ENCODE measurements around the gene PIP5KL1.

PIP5KL1 gene, protein sequence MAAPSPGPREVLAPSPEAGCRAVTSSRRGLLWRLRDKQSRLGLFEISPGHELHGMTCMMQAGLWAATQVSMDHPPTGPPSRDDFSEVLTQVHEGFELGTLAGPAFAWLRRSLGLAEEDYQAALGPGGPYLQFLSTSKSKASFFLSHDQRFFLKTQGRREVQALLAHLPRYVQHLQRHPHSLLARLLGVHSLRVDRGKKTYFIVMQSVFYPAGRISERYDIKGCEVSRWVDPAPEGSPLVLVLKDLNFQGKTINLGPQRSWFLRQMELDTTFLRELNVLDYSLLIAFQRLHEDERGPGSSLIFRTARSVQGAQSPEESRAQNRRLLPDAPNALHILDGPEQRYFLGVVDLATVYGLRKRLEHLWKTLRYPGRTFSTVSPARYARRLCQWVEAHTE

DNA sequence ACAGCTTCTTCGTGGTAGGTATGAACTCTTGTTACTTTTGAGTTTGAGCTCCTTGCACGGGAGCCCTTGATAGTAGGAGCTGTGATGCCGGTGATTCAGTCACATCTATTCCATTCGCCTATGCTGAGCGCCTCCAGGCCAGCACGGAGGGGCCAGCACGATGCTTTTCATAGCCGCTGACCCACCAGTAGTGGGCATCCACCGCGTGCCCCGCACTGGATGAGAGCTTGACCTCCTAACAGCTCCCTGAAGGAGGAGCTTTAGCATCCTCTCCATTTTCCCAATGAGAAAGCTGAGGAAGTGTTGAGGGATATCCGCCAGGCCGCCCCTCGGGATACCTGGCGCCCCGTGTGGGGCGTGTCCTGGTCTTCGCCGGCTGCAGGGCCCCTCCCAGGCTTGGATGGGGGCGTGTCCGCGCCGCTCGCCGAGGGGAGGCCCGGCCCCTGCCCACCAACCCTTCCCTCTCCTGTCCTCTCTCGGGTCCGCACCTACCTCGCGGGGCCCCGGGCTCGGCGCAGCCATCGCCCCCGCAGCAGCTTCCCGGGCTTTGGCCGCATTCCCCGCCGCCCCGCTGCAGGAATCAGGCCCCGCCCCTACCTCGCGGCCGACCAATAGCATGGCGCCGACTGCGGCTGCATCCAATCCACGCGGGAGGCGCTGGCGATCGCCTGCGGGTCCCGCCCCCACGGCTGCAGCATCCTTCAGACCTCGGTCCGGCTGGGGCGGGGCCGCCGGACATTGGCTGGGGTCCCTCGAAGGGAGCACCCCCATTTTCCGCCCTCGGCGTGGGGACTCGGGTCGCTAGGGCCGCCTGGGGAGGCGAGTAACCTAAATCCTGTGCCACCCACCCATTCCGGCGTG, at the start of gene PIP5KL1:
PIP5KL1 (minus strand) TSS at position 547 of the 861 bp plus-strand sequence; CDS start at position 522, 25 bp downstream.
- Histone ChIP-seq H4K20me1 (ENCODE audit: insufficient read depth, low read length) (no peaks in the 10 kb centered on the region), H3K4me1 (ENCODE audit: insufficient read depth, low read length, severe bottlenecking) (peaks cover 40% of the 10 kb centered on the region), H3K4me3 (ENCODE audit: low read depth, low read length, poor library complexity, severe bottlenecking) (peak within 1 kb of the TSS; percentile 67), H3K9me3 (ENCODE audit: low read length) (no peaks in the 10 kb centered on the region), H3K4me2 (ENCODE audit: low read length) (peak within 1 kb of the TSS; percentile 78), H3K9ac (ENCODE audit: low read length) (no peak within 1 kb of the TSS; the same call in 1 of the 2 replicates), H3K27ac (ENCODE audit: low read depth, low read length, poor library complexity, severe bottlenecking) (no peak within 1 kb of the TSS), H3K9me2 (ENCODE audit: low read depth, low read length) (no peaks in the 10 kb centered on the region), H2AFZ (ENCODE audit: low read length) (no peak within 1 kb of the TSS), H3K27me3 (ENCODE audit: insufficient read depth, low read length) (peaks cover 9% of the 10 kb centered on the region), H3F3A (ENCODE audit: insufficient read depth, low read length) (no peaks in the 10 kb centered on the region), H3K36me3 (ENCODE audit: insufficient read depth, low read length) (peaks cover 13% of the 10 kb centered on the region), H3K79me2 (ENCODE audit: insufficient read depth, low read length) (no peaks in the 10 kb centered on the region)
- TF ChIP-seq, protein P1, sequence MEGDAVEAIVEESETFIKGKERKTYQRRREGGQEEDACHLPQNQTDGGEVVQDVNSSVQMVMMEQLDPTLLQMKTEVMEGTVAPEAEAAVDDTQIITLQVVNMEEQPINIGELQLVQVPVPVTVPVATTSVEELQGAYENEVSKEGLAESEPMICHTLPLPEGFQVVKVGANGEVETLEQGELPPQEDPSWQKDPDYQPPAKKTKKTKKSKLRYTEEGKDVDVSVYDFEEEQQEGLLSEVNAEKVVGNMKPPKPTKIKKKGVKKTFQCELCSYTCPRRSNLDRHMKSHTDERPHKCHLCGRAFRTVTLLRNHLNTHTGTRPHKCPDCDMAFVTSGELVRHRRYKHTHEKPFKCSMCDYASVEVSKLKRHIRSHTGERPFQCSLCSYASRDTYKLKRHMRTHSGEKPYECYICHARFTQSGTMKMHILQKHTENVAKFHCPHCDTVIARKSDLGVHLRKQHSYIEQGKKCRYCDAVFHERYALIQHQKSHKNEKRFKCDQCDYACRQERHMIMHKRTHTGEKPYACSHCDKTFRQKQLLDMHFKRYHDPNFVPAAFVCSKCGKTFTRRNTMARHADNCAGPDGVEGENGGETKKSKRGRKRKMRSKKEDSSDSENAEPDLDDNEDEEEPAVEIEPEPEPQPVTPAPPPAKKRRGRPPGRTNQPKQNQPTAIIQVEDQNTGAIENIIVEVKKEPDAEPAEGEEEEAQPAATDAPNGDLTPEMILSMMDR (IDR thresholded peaks at IDR 0.05; ENCODE audit: low read length), result peak; percentile 19
- TF ChIP-seq EZH2 (IDR thresholded peaks at IDR 0.05; ENCODE audit: borderline replicate concordance, low read length), result no peak

DNA sequence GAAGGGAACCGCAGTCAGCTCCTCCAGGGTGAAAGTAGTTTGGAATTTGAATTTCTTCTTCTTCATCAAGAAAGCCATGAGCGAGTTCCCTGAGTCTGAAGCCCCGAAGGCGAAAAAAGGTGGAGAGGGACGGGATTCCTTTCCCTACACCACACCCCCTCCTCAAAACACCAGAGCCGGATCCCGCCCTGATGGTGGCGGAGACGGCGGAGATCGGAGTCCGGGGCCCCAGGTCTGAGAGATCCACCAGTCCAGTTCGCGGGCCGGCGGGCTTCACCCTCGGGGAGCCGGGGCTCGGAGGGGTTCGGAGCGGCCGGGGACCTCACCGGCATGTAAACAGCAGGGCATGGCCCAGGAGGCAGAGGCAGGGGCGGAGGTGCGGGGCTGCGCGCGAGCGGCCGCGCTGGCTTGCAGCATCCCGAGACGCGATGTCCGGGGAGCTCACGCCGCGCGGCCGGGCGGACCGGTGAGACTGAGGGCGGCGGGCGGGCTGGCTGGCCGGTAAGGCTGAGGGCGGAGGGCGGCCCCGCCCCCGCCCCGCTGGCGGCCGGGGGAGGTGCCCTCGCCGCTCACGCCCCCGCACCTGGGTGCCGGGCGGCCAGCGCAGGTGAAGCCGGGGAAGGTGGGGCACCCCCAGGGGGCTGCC, 49.6 kb upstream of the PIP5KL1 start:
- H3K9me3 ChIP-seq (ENCODE audit: low read length), result no peaks in the 10 kb centered on the region
- no peak for TF ChIP-seq EZH2 (IDR thresholded peaks at IDR 0.05; ENCODE audit: borderline replicate concordance, low read length)
- TF ChIP-seq, protein P1 (IDR thresholded peaks at IDR 0.05; ENCODE audit: low read length), result no peak
- H3K27ac ChIP-seq (ENCODE audit: low read depth, low read length, poor library complexity, severe bottlenecking), result peak overlapping the region; percentile 90
- H3K4me1 ChIP-seq (ENCODE audit: insufficient read depth, low read length, severe bottlenecking), result peaks cover 79% of the 10 kb centered on the region
- no peaks in the 10 kb centered on the region for H3F3A ChIP-seq (ENCODE audit: insufficient read depth, low read length)
- peak overlapping the region; percentile 83 for H3K4me3 ChIP-seq (ENCODE audit: low read depth, low read length, poor library complexity, severe bottlenecking)
- H3K9me2 ChIP-seq (ENCODE audit: low read depth, low read length), result no peaks in the 10 kb centered on the region
- peak overlapping the region; percentile 90 for H3K4me2 ChIP-seq (ENCODE audit: low read length)
- H3K9ac ChIP-seq (ENCODE audit: low read length), result peak overlapping the region; percentile 91
- no peak overlapping the region for H2AFZ ChIP-seq (ENCODE audit: low read length)
- H3K36me3 ChIP-seq (ENCODE audit: insufficient read depth, low read length), result peaks cover 26% of the 10 kb centered on the region
- no peaks in the 10 kb centered on the region for H3K27me3 ChIP-seq (ENCODE audit: insufficient read depth, low read length)
- H3K79me2 ChIP-seq (ENCODE audit: insufficient read depth, low read length), result peaks cover 50% of the 10 kb centered on the region
- no peaks in the 10 kb centered on the region for H4K20me1 ChIP-seq (ENCODE audit: insufficient read depth, low read length)

DNA sequence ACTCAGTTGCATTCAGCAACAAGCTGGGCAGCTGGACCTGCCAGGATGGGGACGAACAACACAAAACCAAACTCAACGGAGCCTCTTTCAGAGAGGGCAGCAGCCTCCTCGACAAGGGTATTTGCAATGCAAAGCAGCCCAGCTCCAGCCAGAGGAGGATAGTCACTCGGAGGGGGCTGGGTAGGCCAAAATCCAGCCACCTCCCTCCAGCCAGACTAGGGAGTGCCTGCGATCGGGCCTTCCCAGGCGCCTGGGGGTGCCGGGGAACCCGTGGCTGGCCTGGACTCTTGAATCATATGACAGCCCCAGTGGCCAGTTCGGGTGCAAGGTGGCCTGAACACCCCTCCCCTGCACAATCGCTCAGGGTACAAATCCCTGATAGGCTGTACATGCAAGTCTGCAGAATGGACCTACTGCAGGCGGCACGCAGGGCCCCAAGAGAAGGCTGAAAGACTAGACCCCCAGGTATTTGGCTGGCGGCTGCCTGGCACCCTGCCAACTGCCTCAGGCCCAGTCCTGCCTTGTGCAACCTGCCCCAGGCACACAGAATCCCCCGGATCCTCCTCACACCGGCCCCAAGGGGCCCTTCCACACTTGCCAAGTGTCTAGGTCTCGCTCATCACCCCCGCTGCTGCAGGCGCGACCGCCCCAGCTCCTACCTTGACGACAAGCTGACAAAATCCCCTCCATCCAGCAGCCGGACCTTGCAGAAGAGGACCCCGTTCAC, 48.9 kb upstream of the PIP5KL1 start:
- Histone ChIP-seq H4K20me1 (ENCODE audit: insufficient read depth, low read length) (no peaks in the 10 kb centered on the region), H3K4me3 (ENCODE audit: low read depth, low read length, poor library complexity, severe bottlenecking) (peak overlapping the region; percentile 83), H3K4me2 (ENCODE audit: low read length) (peak overlapping the region; percentile 90), H3K4me1 (ENCODE audit: insufficient read depth, low read length, severe bottlenecking) (peaks cover 79% of the 10 kb centered on the region), H3K27ac (ENCODE audit: low read depth, low read length, poor library complexity, severe bottlenecking) (peak overlapping the region; percentile 90), H3K9me2 (ENCODE audit: low read depth, low read length) (no peaks in the 10 kb centered on the region), H3K36me3 (ENCODE audit: insufficient read depth, low read length) (peaks cover 27% of the 10 kb centered on the region), H2AFZ (ENCODE audit: low read length) (no peak overlapping the region), H3K9me3 (ENCODE audit: low read length) (no peaks in the 10 kb centered on the region), H3K27me3 (ENCODE audit: insufficient read depth, low read length) (no peaks in the 10 kb centered on the region), H3K79me2 (ENCODE audit: insufficient read depth, low read length) (peaks cover 57% of the 10 kb centered on the region), H3K9ac (ENCODE audit: low read length) (peak overlapping the region; percentile 91), H3F3A (ENCODE audit: insufficient read depth, low read length) (no peaks in the 10 kb centered on the region)
- TF ChIP-seq EZH2 (IDR thresholded peaks at IDR 0.05; ENCODE audit: borderline replicate concordance, low read length), result no peak
- TF ChIP-seq, protein P1 (IDR thresholded peaks at IDR 0.05; ENCODE audit: low read length), result no peak
